ENCODE results near the gene CEP192. TPM values are rescaled to one million over a fixed set of nuclear protein-coding genes. Genes with fewer than 3 reads are reported as not detected.
A peak's percentile ranks its signal among the peaks of the same experiment; 100 is the strongest.

Gene CEP192
- total RNA-seq, 1 donor from 2014 or later: 13.9 TPM

- no peak overlapping the region for H3K4me2 ChIP-seq (ENCODE audit: low read length)
- FAIRE-seq: no peak
Observed at GRCh38 chr18:12968619-12969018, 22.5 kb upstream of the CEP192 start.

GRCh38 chr18:12973562-12974213, 17.5 kb upstream of the CEP192 start:
- Mint-ChIP-seq H3K27ac (ENCODE audit: unreplicated experiment) (no peak overlapping the region), H3K9me3 (ENCODE audit: unreplicated experiment) (peaks cover 1% of the 10 kb centered on the region), H3K4me3 (ENCODE audit: unreplicated experiment) (no peak overlapping the region), H3K27me3 (ENCODE audit: low read depth, unreplicated experiment) (no peaks in the 10 kb centered on the region), H3K4me1 (ENCODE audit: low read depth, unreplicated experiment) (peaks cover 4% of the 10 kb centered on the region), H3K36me3 (ENCODE audit: low read depth, unreplicated experiment) (peaks cover 34% of the 10 kb centered on the region)
- H3K9ac ChIP-seq (ENCODE audit: low read length): no peak overlapping the region
- peaks cover 8% of the 10 kb centered on the region for H3K79me2 ChIP-seq (ENCODE audit: insufficient read depth, low read length)
- no peak overlapping the region for H3K27ac ChIP-seq (ENCODE audit: low read depth, low read length)
- peaks cover 25% of the 10 kb centered on the region for H3K36me3 ChIP-seq (ENCODE audit: insufficient read depth, low read length)
- no peak overlapping the region for H2AFZ ChIP-seq (ENCODE audit: low read depth, low read length)
- H3K4me3 ChIP-seq (ENCODE audit: insufficient read depth, low read depth, low read length): no peak overlapping the region
- H3K27me3 ChIP-seq (ENCODE audit: insufficient read depth, low read length): no peaks in the 10 kb centered on the region
- no peak for FAIRE-seq
- peaks cover 4% of the 10 kb centered on the region for H3K4me1 ChIP-seq (ENCODE audit: insufficient read depth, low read length)
- no peaks in the 10 kb centered on the region for H3K9me3 ChIP-seq (ENCODE audit: insufficient read depth, low read depth, low read length)
- no peak for DNase-seq (ENCODE audit: low read depth)
- H3K4me2 ChIP-seq (ENCODE audit: low read length): no peak overlapping the region
- TF ChIP-seq EZH2 (IDR thresholded peaks at IDR 0.05; ENCODE audit: insufficient read depth, low read length): no peak
- TF ChIP-seq, protein P1, sequence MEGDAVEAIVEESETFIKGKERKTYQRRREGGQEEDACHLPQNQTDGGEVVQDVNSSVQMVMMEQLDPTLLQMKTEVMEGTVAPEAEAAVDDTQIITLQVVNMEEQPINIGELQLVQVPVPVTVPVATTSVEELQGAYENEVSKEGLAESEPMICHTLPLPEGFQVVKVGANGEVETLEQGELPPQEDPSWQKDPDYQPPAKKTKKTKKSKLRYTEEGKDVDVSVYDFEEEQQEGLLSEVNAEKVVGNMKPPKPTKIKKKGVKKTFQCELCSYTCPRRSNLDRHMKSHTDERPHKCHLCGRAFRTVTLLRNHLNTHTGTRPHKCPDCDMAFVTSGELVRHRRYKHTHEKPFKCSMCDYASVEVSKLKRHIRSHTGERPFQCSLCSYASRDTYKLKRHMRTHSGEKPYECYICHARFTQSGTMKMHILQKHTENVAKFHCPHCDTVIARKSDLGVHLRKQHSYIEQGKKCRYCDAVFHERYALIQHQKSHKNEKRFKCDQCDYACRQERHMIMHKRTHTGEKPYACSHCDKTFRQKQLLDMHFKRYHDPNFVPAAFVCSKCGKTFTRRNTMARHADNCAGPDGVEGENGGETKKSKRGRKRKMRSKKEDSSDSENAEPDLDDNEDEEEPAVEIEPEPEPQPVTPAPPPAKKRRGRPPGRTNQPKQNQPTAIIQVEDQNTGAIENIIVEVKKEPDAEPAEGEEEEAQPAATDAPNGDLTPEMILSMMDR (IDR thresholded peaks at IDR 0.05; ENCODE audit: insufficient read depth, low read depth, low read length): no peak
- no peaks in the 10 kb centered on the region for H4K20me1 ChIP-seq (ENCODE audit: insufficient read depth, low read length)

More at GRCh38 chr18:12968619-12969018, 22.5 kb upstream of the CEP192 start:
- no peaks in the 10 kb centered on the region for H3K27me3 ChIP-seq (ENCODE audit: insufficient read depth, low read length)
- H3K4me3 ChIP-seq (ENCODE audit: insufficient read depth, low read depth, low read length): no peak overlapping the region
- H3K4me1 ChIP-seq (ENCODE audit: insufficient read depth, low read length): no peaks in the 10 kb centered on the region
- Mint-ChIP-seq H3K27me3 (ENCODE audit: low read depth, unreplicated experiment) (no peaks in the 10 kb centered on the region), H3K4me3 (ENCODE audit: unreplicated experiment) (no peak overlapping the region), H3K27ac (ENCODE audit: unreplicated experiment) (no peak overlapping the region), H3K9me3 (ENCODE audit: unreplicated experiment) (no peaks in the 10 kb centered on the region), H3K4me1 (ENCODE audit: low read depth, unreplicated experiment) (peaks cover 1% of the 10 kb centered on the region), H3K36me3 (ENCODE audit: low read depth, unreplicated experiment) (peaks cover 20% of the 10 kb centered on the region)
- H3K9me3 ChIP-seq (ENCODE audit: insufficient read depth, low read depth, low read length): no peaks in the 10 kb centered on the region
- H3K9ac ChIP-seq (ENCODE audit: low read length): no peak overlapping the region
- DNase-seq (ENCODE audit: low read depth): peak; percentile 12
- H3K36me3 ChIP-seq (ENCODE audit: insufficient read depth, low read length): peaks cover 27% of the 10 kb centered on the region
- no peaks in the 10 kb centered on the region for H3K79me2 ChIP-seq (ENCODE audit: insufficient read depth, low read length)
- TF ChIP-seq EZH2 (IDR thresholded peaks at IDR 0.05; ENCODE audit: insufficient read depth, low read length): no peak
- TF ChIP-seq, protein P1 (IDR thresholded peaks at IDR 0.05; ENCODE audit: insufficient read depth, low read depth, low read length): no peak
- H3K27ac ChIP-seq (ENCODE audit: low read depth, low read length): no peak overlapping the region
- no peaks in the 10 kb centered on the region for H4K20me1 ChIP-seq (ENCODE audit: insufficient read depth, low read length)
- no peak overlapping the region for H2AFZ ChIP-seq (ENCODE audit: low read depth, low read length)

GRCh38 chr18:12975488-12975887, 15.7 kb upstream of the CEP192 start:
- Histone ChIP-seq H3K4me3 (ENCODE audit: insufficient read depth, low read depth, low read length) (no peak overlapping the region), H3K9ac (ENCODE audit: low read length) (no peak overlapping the region), H3K27ac (ENCODE audit: low read depth, low read length) (no peak overlapping the region), H3K36me3 (ENCODE audit: insufficient read depth, low read length) (peaks cover 24% of the 10 kb centered on the region), H4K20me1 (ENCODE audit: insufficient read depth, low read length) (no peaks in the 10 kb centered on the region), H3K4me2 (ENCODE audit: low read length) (no peak overlapping the region), H2AFZ (ENCODE audit: low read depth, low read length) (no peak overlapping the region), H3K4me1 (ENCODE audit: insufficient read depth, low read length) (peaks cover 4% of the 10 kb centered on the region), H3K27me3 (ENCODE audit: insufficient read depth, low read length) (no peaks in the 10 kb centered on the region), H3K9me3 (ENCODE audit: insufficient read depth, low read depth, low read length) (no peaks in the 10 kb centered on the region), H3K79me2 (ENCODE audit: insufficient read depth, low read length) (peaks cover 8% of the 10 kb centered on the region)
- H3K36me3 Mint-ChIP-seq (ENCODE audit: low read depth, unreplicated experiment): peaks cover 36% of the 10 kb centered on the region
- peaks cover 4% of the 10 kb centered on the region for H3K4me1 Mint-ChIP-seq (ENCODE audit: low read depth, unreplicated experiment)
- H3K4me3 Mint-ChIP-seq (ENCODE audit: unreplicated experiment): no peak overlapping the region
- DNase-seq (ENCODE audit: low read depth): no peak
- FAIRE-seq: no peak
- no peak for TF ChIP-seq EZH2 (IDR thresholded peaks at IDR 0.05; ENCODE audit: insufficient read depth, low read length)
- TF ChIP-seq, protein P1 (IDR thresholded peaks at IDR 0.05; ENCODE audit: insufficient read depth, low read depth, low read length): no peak
- no peaks in the 10 kb centered on the region for H3K27me3 Mint-ChIP-seq (ENCODE audit: low read depth, unreplicated experiment)
- peaks cover 2% of the 10 kb centered on the region for H3K9me3 Mint-ChIP-seq (ENCODE audit: unreplicated experiment)
- no peak overlapping the region for H3K27ac Mint-ChIP-seq (ENCODE audit: unreplicated experiment)
